ENCODE results near the gene PRDM15.

DNA sequence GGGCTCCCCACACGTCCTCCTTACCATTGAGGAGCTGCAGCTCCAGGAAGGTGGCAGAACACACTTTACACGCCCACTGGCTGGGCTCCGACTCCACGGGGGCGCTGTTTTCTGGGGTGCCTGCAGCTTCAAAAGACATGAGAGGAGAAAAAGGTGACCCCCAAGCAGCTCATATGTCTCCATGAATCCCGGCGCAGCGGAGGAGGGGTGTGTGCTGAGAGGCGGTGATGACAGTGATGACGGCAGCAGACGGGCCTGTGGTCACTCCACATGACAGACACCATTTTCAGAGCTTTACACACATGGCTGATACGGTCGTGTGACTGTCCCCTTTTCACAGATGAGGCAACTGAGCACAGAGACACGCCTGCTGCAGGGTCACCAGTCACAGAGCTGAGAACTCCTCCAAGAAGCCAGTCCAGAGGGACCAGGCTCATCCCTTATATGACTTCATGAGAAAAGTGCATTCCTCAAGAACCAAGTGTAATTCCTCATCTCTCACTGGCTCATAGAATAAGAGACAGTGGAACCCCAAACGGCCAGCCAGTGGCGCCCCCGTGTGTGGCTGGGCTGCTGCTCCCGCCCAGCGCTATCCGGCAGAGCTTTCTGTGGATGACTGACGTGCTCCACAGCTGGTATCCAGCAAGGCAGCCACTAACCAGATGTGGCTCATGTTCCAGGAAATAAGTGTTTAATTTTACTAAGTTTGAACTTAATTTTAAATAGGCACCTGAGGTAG, 31.9 kb downstream of the PRDM15 start:
- TF ChIP-seq CTCF (IDR thresholded peaks at IDR 0.05) (no peak), SIN3A (IDR thresholded peaks at IDR 0.05; ENCODE audit: borderline replicate concordance, insufficient read depth, low read depth, low read length) (no peak), POLR2AphosphoS5 (IDR thresholded peaks at IDR 0.05; ENCODE audit: low read depth, low read length) (no peak), TCF7L2 (IDR thresholded peaks at IDR 0.05; ENCODE audit: low read depth, low read length) (no peak), REST (IDR thresholded peaks at IDR 0.05; ENCODE audit: insufficient read depth in 1 of 2, low read depth in 2 of 2, low read length in 1 of 2) (no peak)
